Stimulated activated CD8-positive, alpha-beta memory T cell treated with anti-CD3 and anti-CD28 coated beads, Interleukin-7, amount 100 ng/mL, for 1 hour (primary cell): ENCODE data around the gene PDE3B.
"Not testable (repeated sequence)": the region's sequence is repeated elsewhere in the genome, so short reads cannot be mapped to it uniquely, and the experiment has no call there.

ENCODE experiments used
- DNase-seq, 2 donors: peaks; one replicate each; pipeline ENCODE4 v3.0.0-alpha.2; 2020; ENCODE audit warnings: low read depth in 2 of 2

PDE3B gene

GRCh38 chr11:14676068-14676467 lies 32.5 kb downstream of the PDE3B start:
- DNase-seq: no peak

DNA sequence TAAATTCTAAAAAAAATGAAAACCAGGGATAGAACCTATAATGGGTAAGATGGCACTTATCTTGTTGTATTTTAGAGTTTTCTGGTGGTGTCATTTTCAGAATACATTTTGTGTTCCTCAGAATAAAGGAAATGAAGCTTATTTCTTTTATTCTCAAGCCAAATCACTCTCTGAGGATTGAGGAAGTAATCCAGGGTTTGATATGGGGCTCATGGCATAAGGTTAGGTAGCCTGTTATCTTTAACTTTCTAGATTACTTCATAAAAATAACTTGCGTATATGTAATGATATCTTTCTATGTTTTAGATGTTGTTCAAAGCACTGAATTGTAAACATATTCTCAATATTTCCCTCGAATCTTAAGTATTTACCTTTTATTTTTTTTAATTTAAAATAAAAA lies 33.5 kb downstream of the PDE3B start:
- no peak for DNase-seq

GRCh38 chr11:14678350-14678749 lies 34.7 kb downstream of the PDE3B start:
- DNase-seq: no peak

- DNase-seq: no peak
Observed at GRCh38 chr11:14679662-14680061, 36.1 kb downstream of the PDE3B start.

DNA sequence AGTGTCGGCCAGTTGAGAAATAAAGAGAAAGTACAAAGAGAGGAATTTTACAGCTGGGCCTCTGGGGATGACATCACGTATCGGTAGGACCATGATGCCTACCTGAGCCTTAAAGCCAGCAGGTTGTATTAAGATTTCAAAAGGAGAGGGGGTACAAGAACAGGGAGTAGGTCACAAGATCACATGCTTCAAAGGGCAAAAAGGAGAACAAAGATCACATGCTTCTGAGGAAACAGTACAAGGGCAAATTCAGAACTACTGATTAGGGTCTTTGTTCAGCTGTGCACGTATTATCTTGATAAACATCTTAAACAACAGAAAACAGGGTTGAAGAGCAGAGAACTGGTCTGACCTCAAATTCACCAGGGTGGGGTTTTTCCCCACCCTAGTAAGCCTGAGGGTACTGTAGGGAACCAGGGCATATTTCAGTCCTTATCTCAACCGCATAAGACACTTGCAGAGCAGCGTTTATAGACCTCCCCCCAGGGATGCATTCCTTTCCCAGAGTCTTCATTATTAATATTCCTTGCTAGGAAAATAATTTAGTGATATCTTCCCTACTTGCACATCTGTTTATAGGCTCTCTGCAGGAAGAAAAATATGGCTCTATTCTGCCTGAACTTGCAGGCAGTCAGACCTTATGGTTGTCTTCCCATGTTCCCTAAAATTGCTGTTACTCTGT lies 40.8 kb downstream of the PDE3B start:
- not testable (repeated sequence) for DNase-seq

DNA sequence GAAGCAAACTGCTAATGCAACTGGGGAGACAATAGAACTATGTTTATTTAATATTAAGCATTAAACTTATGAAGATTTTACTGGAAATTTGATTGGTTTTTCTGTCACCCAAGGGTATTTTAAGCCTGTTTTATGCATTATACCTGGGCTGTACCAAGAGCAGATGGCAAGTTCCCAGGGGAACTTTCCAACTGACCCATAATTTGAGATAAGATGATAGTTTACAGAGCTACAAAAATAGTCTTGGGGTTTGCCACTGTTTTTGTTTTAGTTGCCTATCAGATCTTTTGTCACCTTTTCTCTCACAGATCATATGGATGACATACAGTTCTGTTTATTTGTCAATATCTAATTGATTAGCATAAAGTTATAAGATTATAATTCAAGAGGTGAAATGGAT lies 43.9 kb downstream of the PDE3B start:
- no peak for DNase-seq

GRCh38 chr11:14687943-14688627 lies 44.5 kb downstream of the PDE3B start:
- DNase-seq: no peak

DNA sequence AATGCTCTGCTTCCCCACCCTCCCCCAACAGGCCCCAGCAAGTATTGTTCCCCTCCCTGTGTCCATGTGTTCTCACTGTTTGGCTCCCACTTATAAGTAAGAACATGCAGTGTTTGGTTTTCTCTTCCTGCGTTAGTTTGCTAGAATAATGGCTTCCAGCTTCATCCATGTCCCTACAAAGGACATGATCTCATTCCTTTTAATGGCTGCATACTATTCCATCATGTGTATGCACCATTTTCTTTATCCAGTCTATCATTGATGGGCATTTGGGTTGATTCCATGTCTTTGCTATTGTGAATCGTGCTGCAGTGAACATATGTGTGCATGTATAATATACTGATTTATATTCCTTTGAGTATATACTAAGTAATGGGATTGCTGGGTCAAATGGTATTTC lies 52.1 kb downstream of the PDE3B start:
- not testable (repeated sequence) for DNase-seq

DNA sequence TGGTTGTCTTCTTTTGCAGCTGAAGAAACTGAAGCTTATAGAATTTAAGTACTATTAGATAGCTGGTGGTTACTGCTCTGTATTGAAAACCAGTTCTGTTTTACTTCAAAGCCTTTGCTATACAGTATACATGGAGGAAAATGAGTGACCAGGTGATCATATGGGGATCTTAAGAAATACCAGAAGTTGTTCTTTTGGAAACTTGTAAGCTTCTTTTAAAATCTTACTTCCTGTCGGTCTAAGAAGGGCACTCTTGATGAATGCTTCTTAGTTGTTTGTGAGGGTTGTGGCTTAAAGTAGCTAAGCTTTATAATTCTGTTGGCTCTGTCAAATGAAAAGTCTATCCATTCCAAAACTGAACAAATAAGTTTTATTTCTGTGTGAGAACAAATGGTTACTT lies 55.2 kb downstream of the PDE3B start:
- no peak for DNase-seq

DNA sequence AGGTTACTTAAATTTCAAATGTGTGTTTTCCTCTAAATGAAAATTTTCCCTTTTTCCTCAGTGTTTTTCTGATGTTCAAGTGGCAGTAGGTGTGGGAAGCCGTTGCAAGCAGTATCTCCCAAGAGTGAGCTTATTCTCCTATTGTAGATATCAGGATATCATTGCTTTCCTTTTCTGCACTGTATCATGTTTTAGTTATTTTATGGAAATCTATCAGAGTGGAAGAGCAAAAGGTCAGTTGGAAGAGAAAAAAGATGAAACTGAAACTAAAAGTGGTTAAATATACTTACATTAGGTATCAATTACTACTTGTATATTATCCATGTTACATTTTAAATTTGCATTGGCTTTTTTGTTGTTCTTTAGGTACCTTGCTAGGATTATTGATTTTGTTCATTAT lies 57.0 kb downstream of the PDE3B start:
- no peak for DNase-seq

GRCh38 chr11:14702760-14703159 lies 59.2 kb downstream of the PDE3B start:
- no peak for DNase-seq

- DNase-seq: no peak
Observed at GRCh38 chr11:14703731-14704130, 60.1 kb downstream of the PDE3B start.

DNA sequence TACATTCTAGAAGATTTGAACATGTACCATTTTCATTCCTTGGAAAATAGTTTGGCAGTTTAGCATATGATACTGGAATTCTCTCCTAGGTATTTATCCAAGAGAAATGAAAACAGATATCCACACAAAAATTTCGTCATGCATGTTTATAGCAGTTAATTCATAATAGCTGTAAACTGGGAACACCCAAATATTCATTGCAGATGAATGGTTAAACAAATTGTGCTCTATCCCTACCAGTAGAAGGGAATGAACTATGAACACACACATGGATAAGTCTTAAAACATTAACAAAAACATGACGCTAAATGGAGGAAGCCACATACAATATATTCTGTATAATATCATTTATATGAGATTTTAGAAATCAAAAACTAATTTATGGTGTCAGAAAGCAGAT lies 61.5 kb downstream of the PDE3B start:
- DNase-seq: no peak

DNA sequence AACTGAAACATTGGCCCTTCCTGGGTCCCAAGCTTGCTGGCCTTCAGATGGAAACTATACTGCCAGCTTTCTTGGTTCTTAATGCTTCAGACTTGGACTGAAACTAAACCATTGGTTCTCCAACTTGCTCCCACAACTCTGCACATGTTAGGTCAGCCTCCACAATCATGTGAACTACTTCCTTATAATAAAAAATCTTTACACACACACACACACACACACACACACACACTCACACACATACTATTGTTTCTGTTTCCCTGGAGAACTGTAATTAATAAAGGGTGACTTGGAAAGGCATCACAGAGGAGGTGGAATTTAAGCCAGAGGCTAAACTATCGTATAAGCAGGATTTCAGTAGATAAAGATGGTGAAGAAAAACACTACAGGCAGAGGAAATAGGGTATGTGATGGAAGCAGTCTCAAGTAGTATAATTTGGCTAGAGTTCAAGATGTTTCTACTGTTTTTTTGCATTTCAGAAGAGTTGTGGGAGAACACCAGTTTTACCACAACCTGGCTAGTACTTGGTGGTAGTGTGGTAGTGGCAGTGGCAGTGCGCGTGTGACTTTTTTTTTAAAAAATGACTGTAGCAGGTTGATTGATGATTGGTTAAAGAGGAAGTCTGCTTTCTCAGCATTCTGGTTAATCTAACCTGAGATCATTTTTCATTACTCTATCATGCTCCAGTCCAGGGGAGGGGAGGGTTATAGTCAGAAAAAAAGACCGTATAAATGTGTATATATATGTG lies 70.1 kb downstream of the PDE3B start:
- DNase-seq: no peak

DNA sequence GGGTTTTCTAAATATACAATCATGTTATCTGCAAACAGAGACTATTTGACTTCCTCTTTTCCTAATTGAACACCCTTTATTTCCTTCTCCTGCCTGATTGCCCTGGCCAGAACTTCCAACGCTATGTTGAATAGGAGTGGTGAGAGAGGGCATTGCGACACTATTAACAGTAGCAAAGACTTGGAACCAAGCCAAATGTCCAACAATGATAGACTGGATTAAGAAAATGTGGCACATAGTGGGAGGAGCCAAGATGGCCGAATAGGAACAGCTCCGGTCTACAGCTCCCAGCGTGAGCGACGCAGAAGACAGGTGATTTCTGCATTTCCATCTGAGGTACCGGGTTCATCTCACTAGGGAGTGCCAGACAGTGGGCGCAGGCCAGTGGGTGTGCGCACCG lies 72.1 kb downstream of the PDE3B start:
- DNase-seq: not testable (repeated sequence)

DNA sequence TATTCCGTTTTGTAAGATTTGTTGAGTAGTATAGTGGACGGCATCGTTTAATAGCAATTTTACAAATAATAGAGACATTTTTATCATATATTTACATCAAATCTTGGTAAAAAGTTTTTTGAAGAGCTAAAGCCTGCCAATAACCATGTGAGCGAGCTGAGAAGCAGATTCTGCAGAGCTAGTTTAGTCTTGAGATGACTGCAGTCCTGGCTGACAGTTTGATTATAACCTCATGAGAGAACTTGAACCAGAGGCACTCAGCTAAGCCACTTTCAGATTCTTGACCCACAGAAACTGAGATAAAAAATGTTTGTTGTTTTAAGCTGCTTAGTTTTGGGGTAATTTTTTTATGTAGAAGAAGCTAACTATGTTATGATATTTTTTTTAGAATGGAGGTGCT lies 78.9 kb downstream of the PDE3B start:
- no peak for DNase-seq

DNA sequence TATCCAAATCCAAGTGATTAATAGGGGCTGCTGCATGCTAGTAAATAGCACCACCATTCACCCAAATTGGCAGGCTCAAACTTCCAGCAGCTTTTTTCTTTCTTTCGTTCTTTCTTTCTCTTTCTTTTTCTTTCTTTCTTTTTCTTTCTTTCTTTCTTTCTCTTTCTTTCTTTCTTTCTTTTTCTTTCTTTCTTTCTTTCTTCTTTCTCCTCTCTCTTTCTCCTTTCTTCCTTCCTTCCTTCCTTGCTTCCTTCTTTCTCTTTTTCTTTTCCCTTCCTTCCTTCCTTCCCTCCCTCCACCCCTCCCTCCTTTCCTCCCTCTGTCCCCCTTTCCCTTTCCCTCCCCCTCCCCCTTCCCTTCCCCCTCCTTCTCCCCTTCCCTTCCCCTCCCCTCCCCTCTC lies 81.5 kb downstream of the PDE3B start:
- DNase-seq: no peak

DNA sequence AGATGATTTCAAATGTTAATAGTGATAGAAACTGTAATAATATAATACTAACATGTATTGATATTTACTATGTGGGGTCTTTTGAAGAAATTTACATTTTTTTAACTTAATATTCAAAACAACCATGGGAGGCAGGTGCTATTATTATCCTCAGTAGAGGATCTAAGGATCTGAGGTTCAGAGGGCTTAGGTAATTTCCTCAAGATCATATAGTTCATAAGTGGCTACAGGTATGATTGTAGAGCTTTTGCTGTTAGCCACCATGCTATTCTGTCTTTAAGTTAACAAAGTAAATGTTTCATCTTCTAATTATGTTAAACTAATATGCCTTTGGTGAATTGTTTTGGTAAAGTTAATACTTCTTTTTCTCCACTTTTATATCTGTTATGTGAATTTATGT lies 83.6 kb downstream of the PDE3B start:
- DNase-seq: no peak

DNA sequence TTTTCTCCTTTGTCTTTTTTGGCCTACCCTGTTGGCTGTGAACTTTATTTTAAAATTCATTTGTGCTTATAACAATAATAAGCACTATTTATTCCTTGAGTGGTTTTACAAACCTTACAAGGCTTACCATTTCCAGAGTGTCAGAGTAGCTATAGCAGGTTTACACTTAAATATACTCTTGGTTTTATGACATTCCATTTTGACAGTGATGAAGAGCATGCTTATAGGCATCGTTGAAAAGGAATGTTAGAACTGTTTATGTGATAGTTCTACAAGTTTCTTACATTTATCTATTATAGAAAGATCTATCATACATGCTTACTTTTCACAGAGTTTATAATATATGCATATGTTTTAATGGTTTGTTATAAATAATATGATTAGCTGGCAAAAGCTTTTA lies 84.1 kb downstream of the PDE3B start:
- no peak for DNase-seq

DNA sequence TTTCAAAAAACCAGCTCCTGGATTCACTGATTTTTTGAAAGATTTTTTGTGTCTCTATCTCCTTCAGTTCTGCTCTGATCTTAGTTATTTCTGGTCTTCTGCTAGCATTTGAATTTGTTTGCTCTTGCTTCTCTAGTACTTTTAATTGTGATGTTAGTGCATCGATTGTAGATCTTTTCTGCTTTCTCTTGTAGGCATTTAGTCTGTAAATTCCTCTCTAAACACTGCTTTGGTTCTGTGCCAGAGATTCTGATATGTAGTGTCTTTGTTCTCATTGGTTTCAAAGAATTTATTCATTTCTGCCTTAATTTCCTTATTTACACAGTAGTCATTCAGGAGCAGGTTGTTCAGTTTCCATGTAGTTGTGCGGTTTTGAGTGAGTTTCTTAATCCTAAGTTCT lies 96.9 kb downstream of the PDE3B start:
- DNase-seq: not testable (repeated sequence)

DNA sequence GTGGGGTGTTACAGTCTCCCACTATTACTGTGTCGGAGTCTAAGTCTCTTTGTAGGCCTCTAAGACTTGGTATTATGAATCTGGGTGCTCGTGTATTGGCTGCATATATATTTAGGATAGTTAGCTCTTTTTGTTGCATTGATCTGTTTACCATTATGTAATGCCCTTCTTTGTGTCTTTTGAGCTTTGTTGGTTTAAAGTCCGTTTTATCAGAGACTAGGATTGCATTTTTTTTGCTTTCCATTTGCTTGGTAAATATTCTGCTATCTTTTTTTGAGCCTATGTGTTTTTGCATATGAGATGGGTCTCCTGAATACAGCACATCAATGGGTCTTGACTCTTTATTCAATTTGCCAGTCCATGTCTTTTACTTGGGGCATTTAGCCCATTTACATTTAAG lies 97.6 kb downstream of the PDE3B start:
- DNase-seq: no peak

- no peak for DNase-seq
Observed at GRCh38 chr11:14742849-14743559, 99.4 kb downstream of the PDE3B start.
